ENCODE data around the gene OXT. TPM values are rescaled to one million over a fixed set of nuclear protein-coding genes. Genes with fewer than 3 reads are reported as not detected.

The OXT gene
- total and polyA plus RNA-seq, 7 donors = 0.12 to 0.73 (median 0.17) TPM; not detected in 4

- DNase-seq (no peak), ATAC-seq (no peak)
- no peaks in the 10 kb centered on the region for H3K9me3 ChIP-seq
- no peak overlapping the region for H3K4me3 ChIP-seq
- intact Hi-C loops (cut with DNase I) = no loop called here
- H3K27ac ChIP-seq = no peak overlapping the region
- no peak for TF ChIP-seq CTCF (IDR thresholded peaks at IDR 0.05)
- H3K27me3 ChIP-seq (ENCODE audit: insufficient read depth in 3 of 3, low read length in 2 of 3) = no peaks in the 10 kb centered on the region
- peaks cover 3% of the 10 kb centered on the region for H3K4me1 ChIP-seq
- 75 to 87% (median 78%) methylated on average over 14 of the region's 14 CpGs for WGBS, 3 donors
- peaks cover 2 to 36% of the 10 kb centered on the region in 2 donors for H3K36me3 ChIP-seq (ENCODE audit: insufficient read depth in 1 of 2, low read depth in 1 of 2)
Measured at GRCh38 chr20:3106658-3107463, 35.4 kb downstream of the OXT start.

DNA sequence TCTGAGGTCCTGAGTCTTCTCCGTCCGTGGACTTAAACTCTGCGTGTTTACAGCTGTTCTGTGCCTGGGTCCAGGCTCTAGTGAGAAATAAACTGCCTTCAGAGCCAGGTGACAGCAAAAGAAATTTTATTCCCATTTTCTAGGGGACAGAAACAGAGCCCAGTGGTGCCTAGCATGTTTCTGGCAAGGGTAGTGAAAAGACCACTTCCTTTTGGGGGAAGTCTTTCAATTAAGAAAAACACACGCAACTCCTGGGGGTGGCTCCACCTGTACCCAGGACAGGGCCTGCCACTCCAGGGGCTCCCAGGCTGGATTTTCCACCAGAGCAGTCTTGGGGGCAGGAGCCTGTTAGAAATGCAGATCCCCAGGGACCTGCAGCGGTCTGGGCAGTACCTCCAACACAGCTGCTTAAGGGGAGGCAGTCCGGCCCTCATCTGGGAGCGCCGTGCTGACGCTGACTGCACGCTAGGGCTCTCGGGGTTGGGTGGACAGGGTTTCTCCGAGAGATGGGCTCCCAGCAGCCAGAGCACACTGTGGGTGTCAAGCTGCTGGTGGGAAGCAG, 36.1 kb downstream of the OXT start:
- Histone ChIP-seq H3K36me3 (ENCODE audit: insufficient read depth in 1 of 2, low read depth in 1 of 2) (peaks cover 2 to 36% of the 10 kb centered on the region in 2 donors), H3K9me3 (no peaks in the 10 kb centered on the region), H3K4me1 (peaks cover 3% of the 10 kb centered on the region), H3K27me3 (ENCODE audit: insufficient read depth in 3 of 3, low read length in 2 of 3) (no peaks in the 10 kb centered on the region), H3K27ac (no peak overlapping the region), H3K4me3 (no peak overlapping the region)
- TF ChIP-seq CTCF (IDR thresholded peaks at IDR 0.05) = no peak
- ATAC-seq = no peak
- no peak for DNase-seq
- WGBS, 3 donors = 84 to 87% (median 84%) methylated on average over 12 of the region's 12 CpGs
- intact Hi-C loops (cut with DNase I) = no loop called here

GRCh38 chr20:3109350-3110302, 38.2 kb downstream of the OXT start:
- DNase-seq (no peak), ATAC-seq (no peak)
- intact Hi-C loops (cut with DNase I) = loop anchor here (5.0 kb wide), 2 partner anchors 42 to 57 kb away; no protein-coding TSS in a partner anchor

GRCh38 chr20:3111507-3111906, 40.1 kb downstream of the OXT start:
- no peak for ATAC-seq
- TF ChIP-seq CTCF (IDR thresholded peaks at IDR 0.05) = no peak
- intact Hi-C loops (cut with DNase I) = loop anchor here (5.0 kb wide), 2 partner anchors 44 to 59 kb away; no protein-coding TSS in a partner anchor
- 87 to 92% (median 90%) methylated on average over 7 of the region's 7 CpGs for WGBS, 3 donors
- no peaks in the 10 kb centered on the region for H3K4me1 ChIP-seq
- H3K27me3 ChIP-seq (ENCODE audit: insufficient read depth in 3 of 3, low read length in 2 of 3) = no peaks in the 10 kb centered on the region
- peaks cover 2 to 52% of the 10 kb centered on the region in 2 donors for H3K36me3 ChIP-seq (ENCODE audit: insufficient read depth in 1 of 2, low read depth in 1 of 2)
- no peak overlapping the region for H3K4me3 ChIP-seq
- no peak for DNase-seq
- H3K27ac ChIP-seq = no peak overlapping the region
- H3K9me3 ChIP-seq = no peaks in the 10 kb centered on the region

More at GRCh38 chr20:3109350-3110302, 38.2 kb downstream of the OXT start:
- Histone ChIP-seq H3K27me3 (ENCODE audit: insufficient read depth in 3 of 3, low read length in 2 of 3) (no peaks in the 10 kb centered on the region), H3K36me3 (ENCODE audit: insufficient read depth in 1 of 2, low read depth in 1 of 2) (peaks cover 2 to 48% of the 10 kb centered on the region in 2 donors), H3K4me1 (no peaks in the 10 kb centered on the region), H3K27ac (no peak overlapping the region), H3K9me3 (no peaks in the 10 kb centered on the region), H3K4me3 (no peak overlapping the region)
- TF ChIP-seq CTCF (IDR thresholded peaks at IDR 0.05) = no peak
- WGBS, 3 donors = 87 to 90% (median 89%) methylated on average over 22 to 23 of the region's 23 CpGs

Measured in psoas muscle (tissue), 8 donors.